GM12878 (cell line): ENCODE measurements around the gene PTTG2. TPM values are rescaled to one million over a fixed set of nuclear protein-coding genes. Genes with fewer than 3 reads are reported as not detected.

Source experiments
- ATAC-seq: fragments of 200-7000 bp; cut with Tn5 transposase; 3 replicates; pipeline ENCODE4 v1.9.1; 2020; ENCODE audit warnings: mild to moderate bottlenecking, moderate library complexity
- BruUV-seq: library from RNA; stranded (reverse); fragments of 400-500 nt; replicated peaks from 2 replicates; lab custom pipeline; 2021; lab: Mats Ljungman, UMichigan
- CTCF ChIA-PET: fragments of 300-600 bp; sonication (Branson Sonifier 250); formaldehyde crosslinking; extraction: SDS; loops from one replicate; lab custom pipeline; 2021; ENCODE audit warnings: inconsistent platforms; lab: Yijun Ruan, JAX
- POLR2A ChIA-PET: fragments of 350-600 bp; formaldehyde crosslinking; extraction: SDS; loops from one replicate; lab custom pipeline; 2021; ENCODE audit warnings: inconsistent platforms; lab: Charles Lee
- RAD21 ChIA-PET: fragments of 300-600 bp; sonication (Branson Sonifier 250); formaldehyde crosslinking; loops from one replicate; lab custom pipeline; 2023; ENCODE audit warnings: antibody characterized with exemption; ENCODE audit not compliant: unreplicated experiment; lab: Charles Lee
- SMC1A ChIA-PET: fragments of 300-600 bp; sonication (Branson Sonifier 250); formaldehyde crosslinking; loops from one replicate; lab custom pipeline; 2023; ENCODE audit not compliant: unreplicated experiment, uncharacterized antibody; lab: Charles Lee
- DNase-seq: peaks from one replicate; pipeline ENCODE4 v3.0.0-alpha.2; 2011; ENCODE audit warnings: low read depth, low spot score
- FAIRE-seq: peaks from 3 replicates; lab custom pipeline; 2011; peaks lifted over from hg19 to GRCh38; lab: Jason Lieb, UNC
- H2AFZ ChIP-seq: 2 replicates; pipeline ENCODE4 v1.6.0; 2011; ENCODE audit warnings: low read depth, low read length, control low read depth; ENCODE audit not compliant: control insufficient read depth
- H3K27ac ChIP-seq: 2 replicates; pipeline ENCODE4 v1.5.1; 2011; ENCODE audit warnings: control low read depth; ENCODE audit not compliant: control insufficient read depth, insufficient read depth
- H3K27me3 ChIP-seq, 2 experiments: replicated peaks in 1 of 2; 2 replicates each; pipeline versions ENCODE4 v1.6.0 to v1.6.1; 2011; ENCODE audit warnings: low read length in 1 of 2; ENCODE audit not compliant: control insufficient read depth in 2 of 2, insufficient read depth in 2 of 2
- H3K36me3 ChIP-seq, 2 experiments: 2 replicates each; pipeline ENCODE4 v1.5.1; 2011; ENCODE audit warnings: low read length in 1 of 2; ENCODE audit not compliant: control insufficient read depth in 2 of 2, insufficient read depth in 2 of 2
- H3K4me1 ChIP-seq: 2 replicates; pipeline ENCODE4 v1.6.1; 2011; ENCODE audit warnings: mild to moderate bottlenecking, low read length, moderate library complexity, mixed read lengths; ENCODE audit not compliant: control insufficient read depth, insufficient read depth
- H3K4me2 ChIP-seq: 2 replicates; pipeline ENCODE4 v1.6.0; 2011; ENCODE audit warnings: control low read depth; ENCODE audit not compliant: control insufficient read depth, insufficient read depth
- H3K4me3 ChIP-seq: fragments of 200-600 bp; sonication (generic); 2 replicates; pipeline ENCODE4 v1.5.1; 2016
- H3K79me2 ChIP-seq: 2 replicates; pipeline ENCODE4 v1.6.0; 2011; ENCODE audit warnings: low read length; ENCODE audit not compliant: control insufficient read depth, insufficient read depth
- H3K9ac ChIP-seq: 2 replicates; pipeline ENCODE4 v1.8.0; 2011; ENCODE audit warnings: low read length, control low read depth, mixed read lengths; ENCODE audit not compliant: control insufficient read depth, insufficient read depth
- H3K9me3 ChIP-seq: replicated peaks from 3 replicates; pipeline ENCODE4 v1.5.1; 2011; ENCODE audit warnings: mild to moderate bottlenecking, low read length; ENCODE audit not compliant: control insufficient read depth, insufficient read depth
- H4K20me1 ChIP-seq: 2 replicates; pipeline ENCODE4 v1.6.0; 2011; ENCODE audit not compliant: control insufficient read depth, insufficient read depth
- ATF3 ChIP-seq: IDR thresholded peaks from 2 replicates; pipeline ENCODE4 v1.6.1; 2011; ENCODE audit warnings: low read depth, mild to moderate bottlenecking, low read length, moderate library complexity, borderline replicate concordance; ENCODE audit errors: extremely low read depth
- CREB1 ChIP-seq: IDR thresholded peaks from 2 replicates; pipeline ENCODE4 v1.6.1; 2012; ENCODE audit warnings: low read depth, mild to moderate bottlenecking, inconsistent platforms
- FOXK2 ChIP-seq: fragments of 450-650 bp; IDR thresholded peaks from 2 replicates; pipeline ENCODE4 v1.6.1; 2017; ENCODE audit warnings: mild to moderate bottlenecking, moderate library complexity
- FOXM1 ChIP-seq: IDR thresholded peaks from 2 replicates; pipeline ENCODE4 v1.6.1; 2012; ENCODE audit warnings: low read depth, mild to moderate bottlenecking, inconsistent platforms, low read length, moderate library complexity
- JUND ChIP-seq: IDR thresholded peaks from 2 replicates; pipeline ENCODE4 v1.6.1; 2012; ENCODE audit warnings: low read depth, mild to moderate bottlenecking, low read length, improper control_type of control experiment, moderate library complexity
- MEF2B ChIP-seq: fragments of 450-650 bp; IDR thresholded peaks from 2 replicates; pipeline ENCODE4 v1.6.1; 2018; ENCODE audit warnings: mild to moderate bottlenecking, moderate library complexity; ENCODE audit not compliant: partially characterized antibody, poor library complexity, severe bottlenecking
- MXI1 ChIP-seq: fragments of 150-350 bp; IDR thresholded peaks from 2 replicates; pipeline ENCODE4 v1.6.1; 2011; ENCODE audit warnings: low read depth, mild to moderate bottlenecking, inconsistent platforms, low read length, improper control_type of control experiment
- NFXL1 ChIP-seq: fragments of 450-650 bp; IDR thresholded peaks from 2 replicates; pipeline ENCODE4 v1.6.1; 2017; ENCODE audit warnings: antibody characterized with exemption, mild to moderate bottlenecking, borderline replicate concordance
- PBX3 ChIP-seq: IDR thresholded peaks from 2 replicates; pipeline ENCODE4 v1.6.1; 2011; ENCODE audit warnings: mild to moderate bottlenecking, low read depth, low read length, moderate library complexity; ENCODE audit not compliant: insufficient replicate concordance
- POU2F2 ChIP-seq: IDR thresholded peaks from 3 replicates; pipeline ENCODE4 v1.6.1; 2011; ENCODE audit warnings: low read depth, mild to moderate bottlenecking, low read length, borderline replicate concordance
- RAD21 ChIP-seq: IDR thresholded peaks from 2 replicates; pipeline ENCODE4 v1.6.1; 2011; ENCODE audit warnings: mild to moderate bottlenecking, low read depth, low read length, moderate library complexity; ENCODE audit not compliant: insufficient read depth
- SKIL ChIP-seq: fragments of 450-650 bp; IDR thresholded peaks from 2 replicates; pipeline ENCODE4 v1.6.1; 2017; ENCODE audit warnings: mild to moderate bottlenecking, low read depth, inconsistent platforms; ENCODE audit not compliant: poor library complexity, severe bottlenecking
- WGBS: methylation state at CpG from one replicate; pipeline ENCODE4 v1.1.6; 2016; ENCODE audit warnings: low lambda C conversion rate; ENCODE audit not compliant: insufficient replicate concordance, insufficient coverage; ENCODE audit errors: missing lambda C conversion rate; 5-methylcytosine and 5-hydroxymethylcytosine counted together
- in situ Hi-C: fragments of 300-500 bp; cut with MboI; formaldehyde crosslinking; loops from 9 replicates; pipeline ENCODE4 v1.14.3; 2018; ENCODE audit warnings: mixed read lengths
- intact Hi-C: fragments of 100-400 bp; cut with micrococcal nuclease; formaldehyde crosslinking; loops from one replicate; pipeline ENCODE4 v1.14.2; 2022; ENCODE audit not compliant: unreplicated experiment
- polyA plus RNA-seq, 11 experiments: library from polyadenylated mRNA; depleted of rRNA in 4 of 11; unstranded in 6 of 11; stranded (reverse) in 5 of 11; fragments of >200 nt; fragmentation: Nextera tagmentation in 4 of 11; fragmentation: Illumina TruSeq in 1 of 11; extraction: Ambion mirVana in 4 of 11; extraction: Trizol in 1 of 11; gene quantifications; 1 replicate in 1 of 11; 2 replicates in 10 of 11; pipeline versions ENCODE4 v1.2.1 to v1.2.3, GENCODE V29; 2011 to 2016; ENCODE audit warnings: inconsistent platforms in 2 of 11, missing spikeins in 2 of 11, low read depth in 1 of 11
- total RNA-seq, 4 experiments: library from RNA; depleted of rRNA in 3 of 4; stranded (reverse); fragments of >200 nt in 3 of 4; fragmentation: Illumina TruSeq in 1 of 4; extraction: Trizol in 1 of 4; gene quantifications; 2 replicates each; pipeline versions ENCODE4 v1.2.1 to v1.2.3, GENCODE V29; 2013 to 2021

The PTTG2 gene
- total and polyA plus RNA-seq, 10 of the 15 experiments (the other 5 are each of a cell fraction or from before 2014, with no cell fraction given) = 0.09 to 0.54 (median 0.39) TPM; not detected in 4

- RAD21 ChIA-PET = no interaction called here
- no TSS peak for BruUV-seq
- POLR2A ChIA-PET = interaction anchor here (1.1 kb wide), 1 partner anchor 19 kb away, joined by 4 read pairs; no protein-coding TSS in a partner anchor
- no peak for FAIRE-seq
- Histone ChIP-seq H2AFZ (no peak overlapping the region), H4K20me1 (no peaks in the 10 kb centered on the region), H3K27me3 (no peaks in the 10 kb centered on the region), H3K27ac (no peak overlapping the region), H3K4me1 (no peaks in the 10 kb centered on the region), H3K79me2 (no peaks in the 10 kb centered on the region; the same call in none of the 2 replicates), H3K4me2 (no peak overlapping the region), H3K9me3 (no peaks in the 10 kb centered on the region), H3K36me3 (peaks cover 3% of the 10 kb centered on the region in 2 experiments; a peak in 1 of 4 replicates), H3K4me3 (no peak overlapping the region), H3K9ac (no peak overlapping the region)
- CTCF ChIA-PET = interaction anchor here (0.7 kb wide), 1 partner anchor 172 kb away, joined by 3 read pairs; no protein-coding TSS in a partner anchor
- no peak for DNase-seq
- intact Hi-C loops = no loop called here
- in situ Hi-C loops = no loop called here
- SMC1A ChIA-PET = interaction anchor here (0.6 to 1.2 kb wide), 3 partner anchors 15 to 296 kb away, joined by 3 to 4 read pairs (median 3); no protein-coding TSS in a partner anchor
- TF ChIP-seq RAD21 (no peak), MEF2B (peak; percentile 28), POU2F2 (no peak)
- no peak for ATAC-seq
These were observed 49.2 kb downstream of the PTTG2 start for GRCh38 chr4:38009421-38009820.

GRCh38 chr4:38009949-38010348 lies 49.8 kb downstream of the PTTG2 start:
- no peak overlapping the region for H3K4me2 ChIP-seq
- ChIA-PET RAD21 (no interaction called here), POLR2A (interaction anchor here (1.1 kb wide), 1 partner anchor 19 kb away, joined by 4 read pairs; no protein-coding TSS in a partner anchor), SMC1A (interaction anchor here (1.0 kb wide), 1 partner anchor 14 kb away, joined by 3 read pairs; no protein-coding TSS in a partner anchor), CTCF (no interaction called here)
- 99% methylated on average over 3 of the region's 3 CpGs for WGBS
- peaks cover 3 to 6% of the 10 kb centered on the region in 2 experiments; a peak in 2 of 4 replicates for H3K36me3 ChIP-seq
- intact Hi-C loops = no loop called here
- H3K9ac ChIP-seq = no peak overlapping the region
- no peak overlapping the region for H2AFZ ChIP-seq
- ATAC-seq = no peak
- H3K4me1 ChIP-seq = no peaks in the 10 kb centered on the region
- H3K27me3 ChIP-seq = no peaks in the 10 kb centered on the region
- no peaks in the 10 kb centered on the region for H3K9me3 ChIP-seq
- no peak for DNase-seq
- no peak overlapping the region for H3K4me3 ChIP-seq
- H4K20me1 ChIP-seq = no peaks in the 10 kb centered on the region
- H3K27ac ChIP-seq = no peak overlapping the region
- in situ Hi-C loops = no loop called here
- FAIRE-seq = no peak
- BruUV-seq = no TSS peak
- H3K79me2 ChIP-seq = no peaks in the 10 kb centered on the region; the same call in none of the 2 replicates
- TF ChIP-seq PBX3 (no peak), FOXM1 (no peak), JUND (no peak), FOXK2 (no peak), SKIL (no peak), NFXL1 (no peak), ATF3 (no peak), CREB1 (no peak), MXI1 (no peak)
